Measurements from ENCODE around the gene VEGFD. TPM values are rescaled to one million over a fixed set of nuclear protein-coding genes. Genes with fewer than 3 reads are reported as not detected.

VEGFD gene
- total and polyA plus RNA-seq, 2 donors (not counting 1 experiment from before 2014, with no cell fraction given), result not detected

GRCh38 chrX:15322072-15322471 is 62.1 kb downstream of the VEGFD start:
- ATAC-seq (ENCODE audit: low read depth) (no peak), DNase-seq (no peak)
- no peaks in the 10 kb centered on the region for H4K20me1 ChIP-seq (ENCODE audit: control insufficient read depth, insufficient read depth, low read length, poor library complexity, severe bottlenecking)
- ChIA-PET CTCF (no interaction called here), POLR2A (no interaction called here)
- Mint-ChIP-seq H3K9me3 (ENCODE audit: insufficient read depth) (no peaks in the 10 kb centered on the region), H3K4me3 (no peak overlapping the region), H3K4me1 (no peaks in the 10 kb centered on the region), H3K27ac (no peak overlapping the region), H3K27me3 (no peaks in the 10 kb centered on the region)
- H3K4me3 ChIP-seq (ENCODE audit: control extremely low read depth in 1 of 5, extremely low read depth in 1 of 5, insufficient read depth in 1 of 5, low read depth in 2 of 5, low read length in 4 of 5), result no peak overlapping the region
- H3K27ac ChIP-seq (ENCODE audit: low read length in 2 of 2), result no peak overlapping the region
- no peaks in the 10 kb centered on the region for H3K9me3 ChIP-seq (ENCODE audit: control extremely low read depth in 1 of 3, control insufficient read depth in 2 of 3, insufficient read depth in 1 of 3, low read length in 2 of 3)
- H3K9ac ChIP-seq (ENCODE audit: low read length), result no peak overlapping the region
- no peak overlapping the region for H3K4me2 ChIP-seq (replicated peaks; ENCODE audit: low read depth, low read length, poor library complexity, severe bottlenecking)
- no peaks in the 10 kb centered on the region for H3K79me2 ChIP-seq (ENCODE audit: control insufficient read depth, insufficient read depth, low read length)
- no peaks in the 10 kb centered on the region for H3K4me1 ChIP-seq (ENCODE audit: control insufficient read depth in 2 of 2, insufficient read depth in 2 of 2, low read length in 2 of 2)
- no CpG with 5 or more reads among the region's 3 CpGs for WGBS (ENCODE audit: insufficient coverage)
- H3K36me3 ChIP-seq (replicated peaks in 1 of 2; ENCODE audit: control extremely low read depth in 1 of 2, control insufficient read depth in 1 of 2, extremely low read depth in 1 of 2, insufficient read depth in 2 of 2, low read length in 1 of 2), result peaks cover 4 to 17% of the 10 kb centered on the region in 2 experiments
- H3K27me3 ChIP-seq (replicated peaks in 1 of 4; ENCODE audit: control extremely low read depth in 1 of 4, control insufficient read depth in 3 of 4, insufficient read depth in 4 of 4, low read length in 3 of 4), result no peaks in the 10 kb centered on the region
- TF ChIP-seq EZH2 (IDR thresholded peaks at IDR 0.05; ENCODE audit: borderline replicate concordance, insufficient read depth, low read depth, low read length, poor library complexity, severe bottlenecking), result no peak
- TF ChIP-seq CTCF (IDR thresholded peaks at IDR 0.05), result no peak
- intact Hi-C loops (cut with micrococcal nuclease), result no loop called here
- H2AFZ ChIP-seq (ENCODE audit: insufficient read depth, low read depth, low read length, poor library complexity, severe bottlenecking), result no peak overlapping the region

GRCh38 chrX:15321447-15321846 is 62.8 kb downstream of the VEGFD start:
- Mint-ChIP-seq H3K27ac (no peak overlapping the region), H3K4me3 (no peak overlapping the region), H3K9me3 (ENCODE audit: insufficient read depth) (no peaks in the 10 kb centered on the region), H3K4me1 (no peaks in the 10 kb centered on the region), H3K27me3 (no peaks in the 10 kb centered on the region)
- Histone ChIP-seq H3K9ac (ENCODE audit: low read length) (no peak overlapping the region), H2AFZ (ENCODE audit: insufficient read depth, low read depth, low read length, poor library complexity, severe bottlenecking) (no peak overlapping the region), H3K27me3 (replicated peaks in 1 of 4; ENCODE audit: control extremely low read depth in 1 of 4, control insufficient read depth in 3 of 4, insufficient read depth in 4 of 4, low read length in 3 of 4) (no peaks in the 10 kb centered on the region), H3K27ac (ENCODE audit: low read length in 2 of 2) (no peak overlapping the region), H3K4me1 (ENCODE audit: control insufficient read depth in 2 of 2, insufficient read depth in 2 of 2, low read length in 2 of 2) (no peaks in the 10 kb centered on the region), H3K9me3 (ENCODE audit: control extremely low read depth in 1 of 3, control insufficient read depth in 2 of 3, insufficient read depth in 1 of 3, low read length in 2 of 3) (no peaks in the 10 kb centered on the region), H3K4me2 (replicated peaks; ENCODE audit: low read depth, low read length, poor library complexity, severe bottlenecking) (no peak overlapping the region), H3K4me3 (ENCODE audit: control extremely low read depth in 1 of 5, extremely low read depth in 1 of 5, insufficient read depth in 1 of 5, low read depth in 2 of 5, low read length in 4 of 5) (no peak overlapping the region), H4K20me1 (ENCODE audit: control insufficient read depth, insufficient read depth, low read length, poor library complexity, severe bottlenecking) (no peaks in the 10 kb centered on the region), H3K79me2 (ENCODE audit: control insufficient read depth, insufficient read depth, low read length) (no peaks in the 10 kb centered on the region), H3K36me3 (replicated peaks in 1 of 2; ENCODE audit: control extremely low read depth in 1 of 2, control insufficient read depth in 1 of 2, extremely low read depth in 1 of 2, insufficient read depth in 2 of 2, low read length in 1 of 2) (peaks cover 4 to 17% of the 10 kb centered on the region in 2 experiments)
- POLR2A ChIA-PET, result no interaction called here
- ATAC-seq (ENCODE audit: low read depth) (no peak), DNase-seq (no peak)
- intact Hi-C loops (cut with micrococcal nuclease), result no loop called here
- CTCF ChIA-PET, result no interaction called here
- no CpG with 5 or more reads among the region's 4 CpGs for WGBS (ENCODE audit: insufficient coverage)
- TF ChIP-seq CTCF (IDR thresholded peaks at IDR 0.05), result no peak
- TF ChIP-seq EZH2 (IDR thresholded peaks at IDR 0.05; ENCODE audit: borderline replicate concordance, insufficient read depth, low read depth, low read length, poor library complexity, severe bottlenecking), result no peak

Measured in B cell (primary cell).